Activated naive CD8-positive, alpha-beta T cell treated with anti-CD3 and anti-CD28 coated beads, Interleukin-2, amount 10 ng/mL, durations not matched to agents 7 days and 5 days (primary cell): ENCODE results near the gene PRDM16. TPM values are rescaled to one million over a fixed set of nuclear protein-coding genes. Genes with fewer than 3 reads are reported as not detected.

Experiments
- ATAC-seq: fragments of 150-1000 bp; cut with Tn5 transposase; one replicate; pipeline ENCODE4 v1.10.0; 2021; ENCODE audit warnings: low read depth, moderate library complexity
- POLR2A ChIA-PET: fragments of 350-600 bp; sonication (Branson Sonifier 250); formaldehyde crosslinking; loops from one replicate; lab custom pipeline; 2021; ENCODE audit warnings: antibody characterized with exemption; lab: Charles Lee
- DNase-seq: peaks from one replicate; pipeline ENCODE4 v3.0.0; 2021
- H3K27ac Mint-ChIP-seq: one replicate; pipeline ENCODE4 v1.8.0; 2022; ENCODE audit warnings: mild to moderate bottlenecking, mixed read lengths
- H3K27me3 Mint-ChIP-seq: one replicate; pipeline ENCODE4 v1.8.0; 2022; ENCODE audit warnings: mild to moderate bottlenecking, moderate library complexity, mixed read lengths
- H3K36me3 Mint-ChIP-seq: one replicate; pipeline ENCODE4 v1.8.0; 2021; ENCODE audit warnings: mild to moderate bottlenecking, mixed read lengths
- H3K4me1 Mint-ChIP-seq: one replicate; pipeline ENCODE4 v1.8.0; 2021; ENCODE audit warnings: mixed read lengths
- H3K4me3 Mint-ChIP-seq: one replicate; pipeline ENCODE4 v1.8.0; 2022; ENCODE audit warnings: mild to moderate bottlenecking, moderate library complexity, mixed read lengths
- H3K9me3 Mint-ChIP-seq: one replicate; pipeline ENCODE4 v1.8.0; 2021; ENCODE audit warnings: mixed read lengths
- total RNA-seq, 2 experiments: library from RNA; stranded (reverse); gene quantifications; one replicate each; pipeline ENCODE4 v1.2.3, GENCODE V29; 2021

PRDM16 gene
- total RNA-seq, 2 experiments from 2014 or later = not detected

DNA sequence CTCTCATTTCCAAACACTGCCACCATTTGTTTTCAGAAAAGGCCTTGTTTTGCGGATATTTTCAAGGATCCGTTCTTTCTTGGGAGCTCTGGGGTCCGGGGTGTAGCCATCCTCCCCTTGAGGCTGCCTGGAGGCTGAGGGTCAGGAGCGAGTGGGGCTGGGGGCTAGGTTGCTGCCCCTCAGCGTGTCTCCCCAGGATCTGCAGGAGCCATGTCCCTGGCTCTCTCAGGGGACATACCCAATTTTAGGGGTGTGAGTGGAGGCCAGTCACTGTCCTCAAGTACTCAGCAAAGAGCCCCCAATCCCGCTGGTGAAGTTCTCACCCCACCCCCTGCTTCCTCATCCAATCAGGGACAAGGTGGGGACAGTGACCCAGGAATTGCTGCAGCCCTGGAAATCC, 15.0 kb upstream of the PRDM16 start:
- H3K27me3 Mint-ChIP-seq = peaks cover 11% of the 10 kb centered on the region
- H3K9me3 Mint-ChIP-seq = peaks cover 4% of the 10 kb centered on the region
- no peaks in the 10 kb centered on the region for H3K36me3 Mint-ChIP-seq
- peaks cover 1% of the 10 kb centered on the region for H3K4me1 Mint-ChIP-seq
- no peak overlapping the region for H3K27ac Mint-ChIP-seq
- H3K4me3 Mint-ChIP-seq = no peak overlapping the region
- DNase-seq (no peak), ATAC-seq (no peak)
- POLR2A ChIA-PET = no interaction called here

GRCh38 chr1:3054474-3054873, 14.5 kb upstream of the PRDM16 start:
- Mint-ChIP-seq H3K4me1 (peaks cover 1% of the 10 kb centered on the region), H3K4me3 (no peak overlapping the region), H3K9me3 (peaks cover 4% of the 10 kb centered on the region), H3K27ac (no peak overlapping the region), H3K27me3 (peaks cover 11% of the 10 kb centered on the region), H3K36me3 (no peaks in the 10 kb centered on the region)
- ATAC-seq (no peak), DNase-seq (no peak)
- POLR2A ChIA-PET = no interaction called here

GRCh38 chr1:3055051-3055450, 14.0 kb upstream of the PRDM16 start:
- POLR2A ChIA-PET = no interaction called here
- peaks cover 4% of the 10 kb centered on the region for H3K9me3 Mint-ChIP-seq
- no peak overlapping the region for H3K4me3 Mint-ChIP-seq

DNA sequence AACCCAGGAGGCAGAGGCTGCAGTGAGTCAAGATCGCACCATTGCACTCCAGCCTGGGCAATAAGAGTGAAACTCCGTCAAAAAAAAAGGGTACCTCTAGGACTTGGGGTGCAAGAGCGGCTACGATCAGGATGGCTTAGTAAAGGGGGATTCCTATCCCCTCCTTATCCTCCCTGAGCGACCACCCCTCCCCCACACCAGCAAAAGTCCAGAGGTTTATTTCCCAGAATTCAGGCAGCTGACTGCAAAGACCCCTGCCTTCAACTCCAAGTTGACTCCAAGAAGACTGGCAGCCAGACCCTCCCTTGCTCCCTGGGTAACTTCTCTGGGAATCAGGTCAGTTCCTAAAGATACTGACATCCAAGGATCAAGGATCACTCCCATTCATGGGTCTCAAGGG, 12.4 kb upstream of the PRDM16 start:
- POLR2A ChIA-PET = no interaction called here
- DNase-seq = no peak
- H3K27ac Mint-ChIP-seq = no peak overlapping the region
- peaks cover 1% of the 10 kb centered on the region for H3K4me1 Mint-ChIP-seq
- no peaks in the 10 kb centered on the region for H3K36me3 Mint-ChIP-seq
- no peak for ATAC-seq
- no peak overlapping the region for H3K4me3 Mint-ChIP-seq
- H3K9me3 Mint-ChIP-seq = peaks cover 4% of the 10 kb centered on the region
- peaks cover 11% of the 10 kb centered on the region for H3K27me3 Mint-ChIP-seq

More at GRCh38 chr1:3055051-3055450, 14.0 kb upstream of the PRDM16 start:
- peaks cover 11% of the 10 kb centered on the region for H3K27me3 Mint-ChIP-seq
- ATAC-seq (no peak), DNase-seq (no peak)
- no peak overlapping the region for H3K27ac Mint-ChIP-seq
- peaks cover 1% of the 10 kb centered on the region for H3K4me1 Mint-ChIP-seq
- H3K36me3 Mint-ChIP-seq = no peaks in the 10 kb centered on the region

GRCh38 chr1:3058263-3059030, 10.6 kb upstream of the PRDM16 start:
- no peak for DNase-seq
- H3K27me3 Mint-ChIP-seq = peaks cover 11% of the 10 kb centered on the region
- no peak overlapping the region for H3K27ac Mint-ChIP-seq
- H3K4me1 Mint-ChIP-seq = no peaks in the 10 kb centered on the region
- H3K9me3 Mint-ChIP-seq = no peaks in the 10 kb centered on the region
- POLR2A ChIA-PET = no interaction called here
- H3K4me3 Mint-ChIP-seq = no peak overlapping the region
- no peaks in the 10 kb centered on the region for H3K36me3 Mint-ChIP-seq
- ATAC-seq = no peak

- no peaks in the 10 kb centered on the region for H3K4me1 Mint-ChIP-seq
- H3K4me3 Mint-ChIP-seq = no peak overlapping the region
- no peak for ATAC-seq
- H3K36me3 Mint-ChIP-seq = no peaks in the 10 kb centered on the region
- no peak overlapping the region for H3K27ac Mint-ChIP-seq
- no peaks in the 10 kb centered on the region for H3K9me3 Mint-ChIP-seq
- POLR2A ChIA-PET = no interaction called here
- DNase-seq = no peak
- H3K27me3 Mint-ChIP-seq = peaks cover 9% of the 10 kb centered on the region
Observed at GRCh38 chr1:3060127-3060526, 8.9 kb upstream of the PRDM16 start.

GRCh38 chr1:3060601-3061551, 8.1 kb upstream of the PRDM16 start:
- DNase-seq (no peak), ATAC-seq (no peak)
- peaks cover 9% of the 10 kb centered on the region for H3K27me3 Mint-ChIP-seq
- POLR2A ChIA-PET = no interaction called here
- no peaks in the 10 kb centered on the region for H3K9me3 Mint-ChIP-seq
- no peak overlapping the region for H3K4me3 Mint-ChIP-seq
- no peaks in the 10 kb centered on the region for H3K4me1 Mint-ChIP-seq
- H3K36me3 Mint-ChIP-seq = no peaks in the 10 kb centered on the region
- H3K27ac Mint-ChIP-seq = no peak overlapping the region

GRCh38 chr1:3061566-3061965, 7.4 kb upstream of the PRDM16 start:
- ATAC-seq (no peak), DNase-seq (no peak)
- POLR2A ChIA-PET = no interaction called here
- no peak overlapping the region for H3K27ac Mint-ChIP-seq
- no peaks in the 10 kb centered on the region for H3K36me3 Mint-ChIP-seq
- H3K4me1 Mint-ChIP-seq = no peaks in the 10 kb centered on the region
- H3K27me3 Mint-ChIP-seq = peaks cover 6% of the 10 kb centered on the region
- H3K4me3 Mint-ChIP-seq = no peak overlapping the region
- H3K9me3 Mint-ChIP-seq = no peaks in the 10 kb centered on the region

- no peaks in the 10 kb centered on the region for H3K36me3 Mint-ChIP-seq
- no peak overlapping the region for H3K4me3 Mint-ChIP-seq
- POLR2A ChIA-PET = no interaction called here
- no peak for DNase-seq
- no peak overlapping the region for H3K27ac Mint-ChIP-seq
- ATAC-seq = no peak
- no peaks in the 10 kb centered on the region for H3K4me1 Mint-ChIP-seq
- peaks cover 7% of the 10 kb centered on the region for H3K27me3 Mint-ChIP-seq
- no peaks in the 10 kb centered on the region for H3K9me3 Mint-ChIP-seq
Observed at GRCh38 chr1:3061981-3062615, 6.9 kb upstream of the PRDM16 start.

DNA sequence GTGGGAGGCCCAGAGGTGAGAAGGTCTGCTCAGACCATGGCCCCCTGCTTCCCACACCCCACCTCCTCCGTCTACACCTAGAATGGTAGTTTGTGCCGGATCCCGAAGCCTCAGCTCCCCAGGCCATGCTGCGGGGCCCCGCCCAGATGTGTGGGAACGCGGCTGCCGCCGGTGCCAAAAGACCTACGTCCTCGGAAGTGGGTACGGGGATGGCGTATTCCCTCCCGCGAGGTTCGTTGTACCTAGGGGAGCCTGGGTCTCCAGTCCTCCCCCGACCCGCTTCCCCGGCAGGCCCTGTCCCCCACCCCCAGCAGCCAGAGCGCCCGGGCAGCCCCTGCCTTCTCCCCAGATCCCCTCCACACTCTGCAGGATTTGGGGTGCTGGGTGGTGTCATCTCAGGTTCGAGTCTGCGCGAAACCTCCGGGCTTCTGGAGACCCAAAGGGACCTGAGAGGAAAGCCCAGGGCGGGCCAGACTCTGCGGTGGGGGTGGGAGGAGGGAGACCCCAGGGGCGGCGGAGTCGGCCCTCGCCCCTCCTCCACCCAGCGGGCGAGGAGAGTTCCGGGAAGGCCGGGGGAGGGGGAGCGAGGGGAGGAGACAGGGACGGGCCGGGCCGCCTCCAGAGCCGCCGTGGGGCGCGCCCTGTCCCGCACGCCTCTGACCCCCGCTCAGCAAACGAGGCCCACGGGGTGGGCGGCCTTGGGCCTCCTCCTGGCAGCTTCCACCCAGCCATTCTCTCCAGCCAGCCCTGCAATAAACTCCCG, 6.2 kb upstream of the PRDM16 start:
- POLR2A ChIA-PET = no interaction called here
- H3K9me3 Mint-ChIP-seq = no peaks in the 10 kb centered on the region
- no peak overlapping the region for H3K27ac Mint-ChIP-seq
- no peaks in the 10 kb centered on the region for H3K4me1 Mint-ChIP-seq
- DNase-seq (no peak), ATAC-seq (no peak)
- no peak overlapping the region for H3K4me3 Mint-ChIP-seq
- H3K27me3 Mint-ChIP-seq = peaks cover 12% of the 10 kb centered on the region
- H3K36me3 Mint-ChIP-seq = no peaks in the 10 kb centered on the region

- Mint-ChIP-seq H3K4me3 (no peak overlapping the region), H3K27me3 (peaks cover 12% of the 10 kb centered on the region), H3K4me1 (no peaks in the 10 kb centered on the region), H3K27ac (no peak overlapping the region), H3K36me3 (no peaks in the 10 kb centered on the region), H3K9me3 (no peaks in the 10 kb centered on the region)
- POLR2A ChIA-PET = no interaction called here
- peak; percentile 21 for DNase-seq
- ATAC-seq = no peak
Observed at GRCh38 chr1:3063379-3064295, 5.4 kb upstream of the PRDM16 start.

DNA sequence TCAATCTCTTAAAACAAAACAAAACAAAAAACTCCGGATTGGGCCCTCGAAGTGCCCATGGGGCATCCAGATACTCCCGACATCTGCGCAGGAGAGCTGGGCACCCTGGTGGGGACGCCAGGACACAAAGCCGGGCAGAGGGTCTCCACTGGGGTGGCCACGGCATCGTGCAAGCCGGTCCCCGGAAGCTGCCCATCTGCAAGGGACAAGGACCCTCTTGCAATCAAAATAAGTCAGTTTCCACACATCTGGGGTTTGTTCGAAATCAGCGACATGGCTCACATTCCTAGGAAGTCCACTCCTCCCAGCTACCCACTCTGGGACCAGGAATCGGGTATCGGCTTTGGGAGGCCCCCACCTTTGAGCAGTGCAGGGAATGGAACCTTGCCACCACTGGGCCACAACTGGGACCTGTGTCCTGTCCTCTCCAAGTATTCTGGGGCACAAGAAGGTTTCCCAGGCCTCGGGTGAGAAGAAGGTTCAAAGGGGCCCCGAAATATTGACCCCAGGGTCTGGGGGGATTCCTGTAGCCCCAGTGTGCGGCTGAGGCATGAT, 4.6 kb upstream of the PRDM16 start:
- no peak overlapping the region for H3K27ac Mint-ChIP-seq
- POLR2A ChIA-PET = no interaction called here
- ATAC-seq (no peak), DNase-seq (no peak)
- peaks cover 17% of the 10 kb centered on the region for H3K27me3 Mint-ChIP-seq
- no peaks in the 10 kb centered on the region for H3K36me3 Mint-ChIP-seq
- no peaks in the 10 kb centered on the region for H3K9me3 Mint-ChIP-seq
- peaks cover 2% of the 10 kb centered on the region for H3K4me1 Mint-ChIP-seq
- H3K4me3 Mint-ChIP-seq = no peak overlapping the region
